CD4-positive, alpha-beta memory T cell (primary cell): Measurements from ENCODE around the gene MS4A12. TPM values are rescaled to one million over a fixed set of nuclear protein-coding genes. Genes with fewer than 3 reads are reported as not detected.

ENCODE experiments used
- CTCF ChIA-PET: fragments of 350-600 bp; sonication (Branson Sonifier 250); formaldehyde crosslinking; loops from one replicate; lab custom pipeline; 2021; ENCODE audit warnings: inconsistent platforms; ENCODE audit not compliant: partially characterized antibody; lab: Charles Lee
- POLR2A ChIA-PET: fragments of 350-600 bp; sonication (Branson Sonifier 250); formaldehyde crosslinking; loops from one replicate; lab custom pipeline; 2021; ENCODE audit not compliant: partially characterized antibody; lab: Charles Lee
- DNase-seq, 5 donors: peaks; one replicate each; pipeline versions ENCODE4 v3.0.0 to v3.0.0-alpha.2; 2020 to 2022; ENCODE audit warnings: mixed read lengths in 1 of 5
- H3K27ac ChIP-seq: one replicate; pipeline ENCODE4 v1.7.0; 2013; ENCODE audit warnings: low read depth, low read length
- H3K27me3 ChIP-seq: 2 replicates; pipeline ENCODE4 v1.7.0; 2013; ENCODE audit warnings: mild to moderate bottlenecking, low read length, moderate library complexity; ENCODE audit not compliant: insufficient read depth
- H3K36me3 ChIP-seq: 2 replicates; pipeline ENCODE4 v1.7.0; 2013; ENCODE audit warnings: mild to moderate bottlenecking, low read length, moderate library complexity; ENCODE audit not compliant: insufficient read depth
- H3K4me1 ChIP-seq: 2 replicates; pipeline ENCODE4 v1.7.0; 2013; ENCODE audit warnings: mild to moderate bottlenecking, low read length, moderate library complexity; ENCODE audit not compliant: insufficient read depth
- H3K4me3 ChIP-seq, 2 donors: one replicate each; pipeline ENCODE4 v1.7.0; 2013; ENCODE audit warnings: low read length in 2 of 2, mild to moderate bottlenecking in 1 of 2
- H3K9me3 ChIP-seq, 2 donors: one replicate each; pipeline ENCODE4 v1.7.0; 2013; ENCODE audit warnings: low read length in 2 of 2, control low read depth in 1 of 2; ENCODE audit not compliant: control insufficient read depth in 1 of 2
- H3K27ac Mint-ChIP-seq, 7 donors: one replicate each; pipeline ENCODE4 v1.8.0; 2020 to 2021; ENCODE audit warnings: mixed read lengths in 7 of 7, mild to moderate bottlenecking in 6 of 7, inconsistent platforms in 3 of 7, moderate library complexity in 3 of 7
- H3K27me3 Mint-ChIP-seq, 2 donors: one replicate each; pipeline ENCODE4 v1.8.0; 2020 to 2021; ENCODE audit warnings: mixed read lengths in 2 of 2
- H3K36me3 Mint-ChIP-seq, 2 donors: one replicate each; pipeline ENCODE4 v1.8.0; 2020 to 2021; ENCODE audit warnings: mixed read lengths in 2 of 2, inconsistent platforms in 1 of 2, mild to moderate bottlenecking in 1 of 2
- H3K4me1 Mint-ChIP-seq, 4 donors: one replicate each; pipeline ENCODE4 v1.8.0; 2020 to 2021; ENCODE audit warnings: mixed read lengths in 4 of 4, mild to moderate bottlenecking in 1 of 4
- H3K4me3 Mint-ChIP-seq, 8 donors: one replicate each; pipeline ENCODE4 v1.8.0; 2020 to 2021; ENCODE audit warnings: mixed read lengths in 8 of 8, mild to moderate bottlenecking in 7 of 8, moderate library complexity in 6 of 8, inconsistent platforms in 3 of 8
- H3K9me3 Mint-ChIP-seq, 8 donors: one replicate each; pipeline ENCODE4 v1.8.0; 2020 to 2021; ENCODE audit warnings: mixed read lengths in 8 of 8, mild to moderate bottlenecking in 5 of 8, inconsistent platforms in 3 of 8, moderate library complexity in 1 of 8
- intact Hi-C: fragments of 100-400 bp; cut with micrococcal nuclease; formaldehyde crosslinking; loops from one replicate; pipeline ENCODE4 v1.15.1; 2023
- polyA plus RNA-seq, 2 donors: library from polyadenylated mRNA; unstranded; fragments of 300-500 nt; fragmentation: Illumina TruSeq; gene quantifications; one replicate each; pipeline ENCODE4 v1.2.3, GENCODE V29; 2021
- total RNA-seq, 2 experiments: library from RNA; stranded (reverse); gene quantifications; one replicate each; pipeline ENCODE4 v1.2.3, GENCODE V29; 2021

Gene MS4A12
- total and polyA plus RNA-seq, 4 experiments from 2014 or later: not detected

GRCh38 chr11:60511393-60511792 is 18.8 kb downstream of the MS4A12 start:
- no peaks in the 10 kb centered on the region for H3K4me1 Mint-ChIP-seq
- H3K4me3 Mint-ChIP-seq: no peak overlapping the region
- ChIA-PET POLR2A (no interaction called here), CTCF (no interaction called here)
- H3K27me3 Mint-ChIP-seq: peaks cover 6 to 15% of the 10 kb centered on the region in 2 donors
- H3K27ac ChIP-seq: no peak overlapping the region
- no peak overlapping the region for H3K27ac Mint-ChIP-seq
- H3K27me3 ChIP-seq: no peaks in the 10 kb centered on the region
- intact Hi-C loops: no loop called here
- H3K36me3 ChIP-seq: no peaks in the 10 kb centered on the region
- no peaks in the 10 kb centered on the region for H3K4me1 ChIP-seq
- no peaks in the 10 kb centered on the region for H3K9me3 ChIP-seq
- no peak for DNase-seq
- peaks cover 0 to 15% (median 5%) of the 10 kb centered on the region in 8 donors for H3K9me3 Mint-ChIP-seq
- H3K36me3 Mint-ChIP-seq: peaks cover 0 to 2% of the 10 kb centered on the region in 2 donors
- H3K4me3 ChIP-seq: no peak overlapping the region

GRCh38 chr11:60512651-60513225 is 20.2 kb downstream of the MS4A12 start:
- Histone ChIP-seq H3K4me1 (no peaks in the 10 kb centered on the region), H3K4me3 (no peak overlapping the region), H3K27ac (no peak overlapping the region), H3K36me3 (no peaks in the 10 kb centered on the region), H3K9me3 (no peaks in the 10 kb centered on the region), H3K27me3 (no peaks in the 10 kb centered on the region)
- Mint-ChIP-seq H3K4me3 (no peak overlapping the region), H3K4me1 (no peaks in the 10 kb centered on the region), H3K27ac (peak overlapping the region in 1 of 7 donors; percentile 25), H3K36me3 (peaks cover 0 to 2% of the 10 kb centered on the region in 2 donors), H3K27me3 (peaks cover 6 to 15% of the 10 kb centered on the region in 2 donors), H3K9me3 (peaks cover 0 to 15% (median 4%) of the 10 kb centered on the region in 8 donors)
- POLR2A ChIA-PET: no interaction called here
- CTCF ChIA-PET: no interaction called here
- intact Hi-C loops: no loop called here
- DNase-seq: no peak

- no peaks in the 10 kb centered on the region for H3K9me3 ChIP-seq
Observed at GRCh38 chr11:60513496-60514460, 21.2 kb downstream of the MS4A12 start.

GRCh38 chr11:60515144-60515855 is 22.7 kb downstream of the MS4A12 start, which contains the start of gene MS4A13:
MS4A13 (plus strand) TSS chr11:60515392; CDS start chr11:60518084, 2,692 bp downstream.
- no peaks in the 10 kb centered on the region for H3K36me3 Mint-ChIP-seq
- DNase-seq: no peak
- Histone ChIP-seq H3K9me3 (no peaks in the 10 kb centered on the region), H3K36me3 (no peaks in the 10 kb centered on the region), H3K4me1 (no peaks in the 10 kb centered on the region), H3K4me3 (no peak within 1 kb of the TSS), H3K27me3 (no peaks in the 10 kb centered on the region), H3K27ac (no peak within 1 kb of the TSS)
- POLR2A ChIA-PET: no interaction called here
- H3K4me1 Mint-ChIP-seq: no peaks in the 10 kb centered on the region
- intact Hi-C loops: no loop called here
- CTCF ChIA-PET: no interaction called here
- peaks cover 0 to 18% (median 8%) of the 10 kb centered on the region in 8 donors for H3K9me3 Mint-ChIP-seq
- peaks cover 15 to 16% of the 10 kb centered on the region in 2 donors for H3K27me3 Mint-ChIP-seq
- H3K4me3 Mint-ChIP-seq: no peak within 1 kb of the TSS
- H3K27ac Mint-ChIP-seq: no peak within 1 kb of the TSS

More at GRCh38 chr11:60513496-60514460, 21.2 kb downstream of the MS4A12 start:
- DNase-seq: no peak
- H3K4me3 Mint-ChIP-seq: no peak overlapping the region
- no peaks in the 10 kb centered on the region for H3K4me1 Mint-ChIP-seq
- H3K27me3 Mint-ChIP-seq: peaks cover 10 to 17% of the 10 kb centered on the region in 2 donors
- H3K36me3 Mint-ChIP-seq: peaks cover 0 to 2% of the 10 kb centered on the region in 2 donors
- POLR2A ChIA-PET: no interaction called here
- H3K27ac Mint-ChIP-seq: no peak overlapping the region
- Histone ChIP-seq H3K4me3 (no peak overlapping the region), H3K4me1 (no peaks in the 10 kb centered on the region), H3K27ac (no peak overlapping the region), H3K36me3 (no peaks in the 10 kb centered on the region), H3K27me3 (no peaks in the 10 kb centered on the region)
- H3K9me3 Mint-ChIP-seq: peaks cover 0 to 16% (median 4%) of the 10 kb centered on the region in 8 donors
- CTCF ChIA-PET: no interaction called here
- intact Hi-C loops: no loop called here

- Mint-ChIP-seq H3K27ac (no peak overlapping the region), H3K9me3 (peaks cover 0 to 11% (median 4%) of the 10 kb centered on the region in 8 donors), H3K4me1 (no peaks in the 10 kb centered on the region), H3K36me3 (no peaks in the 10 kb centered on the region), H3K27me3 (peaks cover 8 to 13% of the 10 kb centered on the region in 2 donors), H3K4me3 (no peak overlapping the region)
- DNase-seq: no peak
- CTCF ChIA-PET: no interaction called here
- H3K4me1 ChIP-seq: no peaks in the 10 kb centered on the region
- H3K27me3 ChIP-seq: no peaks in the 10 kb centered on the region
- no peaks in the 10 kb centered on the region for H3K36me3 ChIP-seq
- H3K9me3 ChIP-seq: no peaks in the 10 kb centered on the region
- no peak overlapping the region for H3K27ac ChIP-seq
- no peak overlapping the region for H3K4me3 ChIP-seq
- intact Hi-C loops: no loop called here
- POLR2A ChIA-PET: no interaction called here
Observed at GRCh38 chr11:60528465-60528864, 35.9 kb downstream of the MS4A12 start.

- no peaks in the 10 kb centered on the region for H3K36me3 ChIP-seq
- intact Hi-C loops: no loop called here
- H3K27ac ChIP-seq: no peak overlapping the region
- H3K9me3 ChIP-seq: no peaks in the 10 kb centered on the region
- Mint-ChIP-seq H3K4me1 (no peaks in the 10 kb centered on the region), H3K27me3 (peaks cover 8 to 13% of the 10 kb centered on the region in 2 donors), H3K4me3 (no peak overlapping the region), H3K9me3 (peaks cover 0 to 11% (median 4%) of the 10 kb centered on the region in 8 donors), H3K27ac (no peak overlapping the region), H3K36me3 (no peaks in the 10 kb centered on the region)
- ChIA-PET CTCF (interaction anchor here (0.6 kb wide), 1 partner anchor 265 kb away, joined by 3 read pairs; no protein-coding TSS in a partner anchor), POLR2A (no interaction called here)
- no peaks in the 10 kb centered on the region for H3K4me1 ChIP-seq
- no peaks in the 10 kb centered on the region for H3K27me3 ChIP-seq
- H3K4me3 ChIP-seq: no peak overlapping the region
- DNase-seq: peak in 1 of 5 donors; percentile 28
Observed at GRCh38 chr11:60528934-60529333, 36.4 kb downstream of the MS4A12 start.
